ENCODE results near the gene GAS2L1.
"Not testable (repeated sequence)": the region's sequence is repeated elsewhere in the genome, so short reads cannot be mapped to it uniquely, and the experiment has no call there.

The GAS2L1 gene

GRCh38 chr22:29343313-29343805 is 36.9 kb downstream of the GAS2L1 start:
- DNase-seq, result peak; percentile 69

GRCh38 chr22:29344137-29344536 is 37.7 kb downstream of the GAS2L1 start:
- DNase-seq, result peak; percentile 98

- DNase-seq, result not testable (repeated sequence)
Observed at GRCh38 chr22:29344889-29345288, 38.4 kb downstream of the GAS2L1 start.

GRCh38 chr22:29345932-29346331 is 39.5 kb downstream of the GAS2L1 start:
- no peak for DNase-seq

- DNase-seq, result no peak
Observed at GRCh38 chr22:29346659-29347058, 40.2 kb downstream of the GAS2L1 start.

- DNase-seq, result no peak
Observed at GRCh38 chr22:29348041-29348440, 41.6 kb downstream of the GAS2L1 start.

GRCh38 chr22:29348956-29349355 is 42.5 kb downstream of the GAS2L1 start:
- DNase-seq, result no peak

- no peak for DNase-seq
Observed at GRCh38 chr22:29351042-29351441, 44.6 kb downstream of the GAS2L1 start.

GRCh38 chr22:29351891-29352290 is 45.4 kb downstream of the GAS2L1 start:
- DNase-seq, result no peak

GRCh38 chr22:29352778-29353177 is 46.3 kb downstream of the GAS2L1 start:
- no peak for DNase-seq

- no peak for DNase-seq
Observed at GRCh38 chr22:29353286-29353685, 46.8 kb downstream of the GAS2L1 start.

- DNase-seq, result no peak
Observed at GRCh38 chr22:29353860-29354259, 47.4 kb downstream of the GAS2L1 start.

GRCh38 chr22:29357193-29357890 is 50.9 kb downstream of the GAS2L1 start:
- DNase-seq, result not testable (repeated sequence)

- peak; percentile 60 for DNase-seq
Observed at GRCh38 chr22:29359469-29359868, 53.0 kb downstream of the GAS2L1 start.

All from EL (cell line).